BE2C (cell line): ENCODE data around the gene NAA38. TPM values are rescaled to one million over a fixed set of nuclear protein-coding genes. Genes with fewer than 3 reads are reported as not detected.

Experiments
- DNase-seq: peaks from one replicate; pipeline ENCODE4 v3.0.0-alpha.2; 2020
- H3K27me3 ChIP-seq: fragments of 250-450 bp; sonication (Bioruptor Pico); 2 replicates; pipeline ENCODE4 v1.5.1; 2020; ENCODE audit warnings: mild to moderate bottlenecking
- H3K36me3 ChIP-seq: fragments of 250-450 bp; sonication (Bioruptor Pico); 2 replicates; pipeline ENCODE4 v1.5.1; 2020; ENCODE audit warnings: mild to moderate bottlenecking
- H3K4me1 ChIP-seq: fragments of 250-450 bp; sonication (Bioruptor Pico); 2 replicates; pipeline ENCODE4 v1.5.1; 2020
- H3K4me3 ChIP-seq: 2 replicates; pipeline ENCODE4 v1.5.1; 2011; ENCODE audit warnings: low read depth, low read length
- H3K9me3 ChIP-seq: fragments of 250-450 bp; sonication (Bioruptor Pico); 2 replicates; pipeline ENCODE4 v1.5.1; 2020
- CTCF ChIP-seq: IDR thresholded peaks from 2 replicates; pipeline ENCODE4 v1.5.1; 2012; ENCODE audit warnings: mild to moderate bottlenecking, low read depth, low read length
- polyA plus RNA-seq: library from polyadenylated mRNA; unstranded; fragments of >200 nt; gene quantifications from one replicate; pipeline ENCODE4 v1.2.1, GENCODE V29; 2012; ENCODE audit warnings: low read depth, missing spikeins; ENCODE audit not compliant: insufficient read length, insufficient read depth

Gene NAA38
- 331 TPM for polyA plus RNA-seq

- Histone ChIP-seq H3K4me3 (peak within 1 kb of the TSS; percentile 79), H3K4me1 (peaks cover 1% of the 10 kb centered on the region; the same call in 1 of the 2 replicates), H3K9me3 (no peaks in the 10 kb centered on the region), H3K27me3 (no peaks in the 10 kb centered on the region), H3K36me3 (peaks cover 14% of the 10 kb centered on the region)
- TF ChIP-seq CTCF, result peak; percentile 26; the same call in 1 of the 2 replicates
- DNase-seq, result peak; percentile 91
Observed at GRCh38 chr17:7856811-7857712, at the start of gene NAA38. Gene NAA38, minus strand, starts transcription at chr17:7857559. Its CDS starts 96 bp downstream, at chr17:7857463.

GRCh38 chr17:7903154-7904103, 46.1 kb upstream of the NAA38 start:
- no peak for TF ChIP-seq CTCF
- Histone ChIP-seq H3K27me3 (no peaks in the 10 kb centered on the region), H3K36me3 (peaks cover 32% of the 10 kb centered on the region), H3K4me1 (no peaks in the 10 kb centered on the region), H3K9me3 (no peaks in the 10 kb centered on the region), H3K4me3 (no peak overlapping the region)
- DNase-seq, result no peak

- H3K27me3 ChIP-seq, result no peaks in the 10 kb centered on the region
- H3K9me3 ChIP-seq, result no peaks in the 10 kb centered on the region
- TF ChIP-seq CTCF, result peak; percentile 49
- H3K4me3 ChIP-seq, result no peak overlapping the region
- no peaks in the 10 kb centered on the region for H3K4me1 ChIP-seq
- DNase-seq, result no peak
- H3K36me3 ChIP-seq, result peaks cover 46% of the 10 kb centered on the region
Observed at GRCh38 chr17:7897773-7898172, 40.4 kb upstream of the NAA38 start.

GRCh38 chr17:7897090-7897489, 39.7 kb upstream of the NAA38 start:
- no peak for DNase-seq
- H3K27me3 ChIP-seq, result no peaks in the 10 kb centered on the region
- TF ChIP-seq CTCF, result no peak
- H3K36me3 ChIP-seq, result peaks cover 46% of the 10 kb centered on the region
- H3K9me3 ChIP-seq, result no peaks in the 10 kb centered on the region
- no peak overlapping the region for H3K4me3 ChIP-seq
- H3K4me1 ChIP-seq, result no peaks in the 10 kb centered on the region

GRCh38 chr17:7894866-7895265, 37.5 kb upstream of the NAA38 start:
- no peaks in the 10 kb centered on the region for H3K9me3 ChIP-seq
- peaks cover 49% of the 10 kb centered on the region for H3K36me3 ChIP-seq
- TF ChIP-seq CTCF, result no peak
- DNase-seq, result no peak
- H3K4me1 ChIP-seq, result no peaks in the 10 kb centered on the region; the same call in 1 of the 2 replicates
- H3K27me3 ChIP-seq, result no peaks in the 10 kb centered on the region
- no peak overlapping the region for H3K4me3 ChIP-seq
